Mesodermal cell (in vitro differentiated cells): Measurements from ENCODE around the gene SRRM1.

Experiments used
- H3K27ac ChIP-seq: 2 replicates; pipeline ENCODE4 v1.7.0; 2013; ENCODE audit warnings: mild to moderate bottlenecking, low read depth, low read length, moderate library complexity; ENCODE audit not compliant: severe bottlenecking
- H3K36me3 ChIP-seq: 2 replicates; pipeline ENCODE4 v1.7.1; 2013; ENCODE audit warnings: mild to moderate bottlenecking, low read length, moderate library complexity; ENCODE audit not compliant: control insufficient read depth, insufficient read depth
- H3K4me1 ChIP-seq: one replicate; pipeline ENCODE4 v1.7.1; 2013; ENCODE audit warnings: mild to moderate bottlenecking, low read length; ENCODE audit not compliant: insufficient read depth, control insufficient read depth, poor library complexity, severe bottlenecking
- H3K4me3 ChIP-seq: 2 replicates; pipeline ENCODE4 v1.7.0; 2013; ENCODE audit warnings: low read length, control low read depth, mild to moderate bottlenecking; ENCODE audit not compliant: insufficient read depth, poor library complexity, severe bottlenecking; ENCODE audit errors: extremely low read depth
- H3K9me3 ChIP-seq: 2 replicates; pipeline ENCODE4 v1.7.1; 2013; ENCODE audit warnings: mild to moderate bottlenecking, low read length, moderate library complexity; ENCODE audit not compliant: control insufficient read depth
- WGBS, 2 experiments: methylation state at CpG; one replicate each; pipeline ENCODE4 v1.1.5; 2013; ENCODE audit warnings: missing lambda C conversion rate in 2 of 2; ENCODE audit not compliant: insufficient coverage in 2 of 2; 5-methylcytosine and 5-hydroxymethylcytosine counted together

SRRM1 gene

DNA sequence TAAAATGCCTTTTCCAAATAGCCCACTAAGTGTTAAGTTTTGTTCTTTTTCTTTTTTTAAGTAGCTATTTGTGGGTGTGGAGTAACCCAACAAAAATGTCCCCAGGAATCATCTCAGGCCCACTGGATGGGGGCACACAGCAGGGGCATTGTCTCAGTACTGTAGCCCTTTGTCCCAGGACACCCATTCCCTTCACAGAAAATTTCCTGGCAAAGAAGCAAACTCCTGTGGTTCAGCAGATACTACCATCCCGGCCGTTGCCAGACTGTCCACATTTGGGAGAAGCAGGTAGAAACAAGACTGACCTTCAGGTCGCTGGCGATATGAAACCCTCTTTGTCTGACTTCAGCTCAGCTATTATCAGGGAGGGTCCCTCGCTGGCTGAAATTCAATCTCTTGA, 23.7 kb upstream of the SRRM1 start:
- Histone ChIP-seq H3K4me3 (no peak overlapping the region), H3K9me3 (no peaks in the 10 kb centered on the region), H3K36me3 (no peaks in the 10 kb centered on the region), H3K27ac (no peak overlapping the region), H3K4me1 (peaks cover 27% of the 10 kb centered on the region)
- WGBS, 2 experiments: 71 to 90% methylated on average over 4 to 5 of the region's 5 CpGs

DNA sequence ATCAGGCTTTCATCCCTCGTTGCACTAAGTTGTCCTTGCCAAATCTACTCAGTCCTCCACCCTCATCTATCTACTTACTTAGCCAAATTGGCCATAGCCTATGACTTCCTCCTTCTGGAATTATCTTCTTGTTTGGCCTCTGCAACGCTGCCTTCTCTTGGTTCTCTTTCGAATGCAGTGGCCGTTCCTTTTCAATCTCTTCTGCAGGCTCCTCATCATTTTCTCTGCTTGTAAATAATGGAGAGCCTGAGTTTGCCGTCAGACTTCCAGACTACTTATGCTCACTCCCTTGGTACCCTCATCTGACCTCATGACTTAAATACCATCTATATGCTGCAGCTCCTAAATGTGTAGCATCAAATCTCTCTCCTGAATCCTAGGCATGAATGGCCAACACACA, 22.4 kb upstream of the SRRM1 start:
- 91 to 93% methylated on average over 5 of the region's 5 CpGs for WGBS, 2 experiments
- Histone ChIP-seq H3K36me3 (no peaks in the 10 kb centered on the region), H3K4me1 (peaks cover 27% of the 10 kb centered on the region), H3K4me3 (no peak overlapping the region), H3K27ac (no peak overlapping the region), H3K9me3 (no peaks in the 10 kb centered on the region)

DNA sequence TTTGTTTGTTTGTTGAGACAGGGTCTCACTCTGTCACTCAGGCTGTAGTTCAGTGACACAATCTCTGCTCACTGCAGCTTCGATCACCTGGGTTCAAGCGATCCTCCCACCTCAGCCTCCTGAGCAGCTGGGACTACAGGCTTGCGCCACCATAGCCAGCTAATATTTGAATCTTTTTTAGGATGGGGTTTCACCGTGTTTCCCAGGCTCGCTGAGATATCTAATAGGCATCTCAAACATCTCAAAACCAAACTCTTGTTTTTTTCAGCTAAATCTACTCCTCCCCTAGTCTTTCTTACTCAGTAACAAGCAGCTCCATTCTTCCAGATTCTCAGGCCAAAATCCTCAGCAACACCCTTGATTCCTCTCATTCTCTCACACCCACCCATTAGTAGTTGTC, 22.0 kb upstream of the SRRM1 start:
- Histone ChIP-seq H3K27ac (no peak overlapping the region), H3K9me3 (no peaks in the 10 kb centered on the region), H3K36me3 (no peaks in the 10 kb centered on the region), H3K4me1 (peaks cover 27% of the 10 kb centered on the region), H3K4me3 (no peak overlapping the region)
- WGBS, 2 experiments: 71 to 75% methylated on average over 2 to 3 of the region's 5 CpGs

DNA sequence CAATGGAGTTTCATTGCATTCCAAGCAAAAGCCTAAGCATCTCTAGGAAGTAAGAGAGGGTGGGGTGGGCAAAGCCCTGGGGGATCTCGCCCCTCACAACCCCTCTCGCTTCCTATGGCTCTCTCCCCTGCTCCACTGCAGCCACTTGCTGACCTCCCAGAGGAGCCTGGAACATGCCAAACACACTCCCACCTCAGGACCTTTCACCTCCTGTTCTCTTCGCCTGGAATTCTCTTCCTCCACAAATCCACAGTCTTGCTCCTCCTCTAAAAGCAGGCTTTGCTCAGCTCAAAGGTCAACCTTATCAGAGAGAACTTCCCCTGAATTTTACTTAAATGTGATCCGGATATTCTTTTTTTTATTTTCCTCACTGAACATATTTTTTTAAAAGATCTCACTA, 20.9 kb upstream of the SRRM1 start:
- WGBS, 2 experiments: 92 to 100% methylated on average over 1 to 2 of the region's 4 CpGs
- H3K36me3 ChIP-seq: no peaks in the 10 kb centered on the region
- H3K4me3 ChIP-seq: no peak overlapping the region
- H3K27ac ChIP-seq: no peak overlapping the region
- peaks cover 27% of the 10 kb centered on the region for H3K4me1 ChIP-seq
- H3K9me3 ChIP-seq: no peaks in the 10 kb centered on the region

DNA sequence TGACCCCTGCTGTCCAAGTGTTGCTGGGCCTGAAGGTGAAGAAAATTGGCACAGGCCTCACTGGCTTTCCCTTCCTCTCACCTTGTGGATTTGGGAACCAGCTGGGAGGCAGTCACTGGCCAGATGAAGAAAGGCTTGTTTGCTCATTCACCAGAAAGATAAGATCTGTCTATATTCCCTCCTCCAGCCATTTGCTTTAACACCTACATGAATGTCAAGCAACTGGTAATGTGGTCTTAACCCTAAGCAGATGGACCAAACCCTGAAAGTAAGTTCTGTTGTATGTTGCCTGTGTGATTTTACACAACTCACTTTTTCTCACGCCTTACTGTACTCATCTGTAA, 10.3 kb upstream of the SRRM1 start:
- Histone ChIP-seq H3K4me3 (no peak overlapping the region), H3K4me1 (no peaks in the 10 kb centered on the region), H3K9me3 (no peaks in the 10 kb centered on the region), H3K27ac (no peak overlapping the region), H3K36me3 (no peaks in the 10 kb centered on the region)
- no CpG with 5 or more reads among the region's 1 CpG for WGBS, 2 experiments

DNA sequence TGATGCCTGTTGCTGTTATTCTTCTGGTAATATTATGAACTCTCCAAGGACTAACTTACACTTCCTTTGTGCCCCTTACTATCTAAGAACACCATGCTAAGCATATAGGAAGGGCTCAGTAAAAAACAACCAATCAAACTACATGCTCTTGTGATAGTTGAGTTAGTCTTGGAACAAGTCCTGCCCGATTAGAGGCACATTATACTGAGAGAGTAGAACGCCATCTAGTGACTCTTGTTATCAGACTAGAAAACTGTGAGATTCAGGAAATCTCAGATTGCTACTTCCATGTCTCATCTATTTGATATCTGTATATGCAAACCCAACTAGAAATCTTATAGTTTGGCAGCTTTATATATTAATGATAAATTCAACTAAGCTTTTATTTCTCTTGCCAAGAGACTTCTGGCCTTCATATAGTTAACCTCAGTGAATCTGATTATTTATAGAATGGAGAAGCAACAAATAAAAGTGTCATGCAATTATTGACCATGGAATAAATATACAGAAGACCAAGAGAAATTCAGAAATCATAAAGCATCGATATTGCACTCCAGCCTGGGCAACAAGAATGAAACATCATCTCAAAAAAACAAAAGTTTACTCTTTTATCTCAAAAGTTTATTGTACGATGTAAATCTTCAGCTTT, 7.8 kb upstream of the SRRM1 start:
- 50% methylated on average over 2 of the region's 4 CpGs; no CpG with 5 or more reads in 1 of the 2 experiments for WGBS, 2 experiments
- no peaks in the 10 kb centered on the region for H3K4me1 ChIP-seq
- H3K4me3 ChIP-seq: no peak overlapping the region

DNA sequence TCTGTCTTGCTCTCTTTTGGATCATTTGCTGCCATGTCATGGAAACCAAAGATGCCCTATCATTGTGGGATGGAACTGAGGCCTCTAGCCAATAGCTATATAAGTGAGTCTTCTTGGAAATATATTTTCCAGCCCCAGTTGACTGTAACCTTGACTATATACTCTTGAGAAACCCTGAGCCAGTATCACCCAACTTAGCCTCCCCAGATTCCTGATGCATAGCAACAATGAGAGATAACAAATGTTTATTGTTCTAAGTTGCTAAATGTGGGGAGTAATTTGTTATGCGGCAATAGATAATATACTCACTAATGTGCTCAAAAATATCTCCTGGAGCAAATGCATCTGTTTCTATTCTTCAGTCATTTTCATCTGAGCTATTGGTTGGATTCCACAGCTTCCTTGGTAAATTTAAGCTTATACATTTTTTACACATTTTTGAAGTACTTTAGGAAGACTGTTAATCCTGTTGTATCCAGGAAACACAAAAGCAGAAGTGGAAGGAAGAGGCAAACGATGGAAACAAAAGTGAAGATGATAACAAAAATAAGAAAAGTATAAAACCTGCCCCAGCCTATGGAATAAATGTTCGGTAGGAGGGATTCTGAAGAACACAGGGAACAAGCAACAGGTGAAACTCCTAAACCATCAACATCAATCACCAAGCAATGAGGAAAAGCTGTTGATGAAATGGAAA, 6.3 kb upstream of the SRRM1 start:
- whole genome bisulfite sequencing, 2 experiments: no CpG with 5 or more reads among the region's 3 CpGs
- Histone ChIP-seq H3K27ac (no peak overlapping the region), H3K36me3 (no peaks in the 10 kb centered on the region), H3K9me3 (no peaks in the 10 kb centered on the region), H3K4me1 (no peaks in the 10 kb centered on the region), H3K4me3 (no peak overlapping the region)

More for the DNA sequence above, 7.8 kb upstream of the SRRM1 start:
- Histone ChIP-seq H3K9me3 (no peaks in the 10 kb centered on the region), H3K27ac (no peak overlapping the region), H3K36me3 (no peaks in the 10 kb centered on the region)

DNA sequence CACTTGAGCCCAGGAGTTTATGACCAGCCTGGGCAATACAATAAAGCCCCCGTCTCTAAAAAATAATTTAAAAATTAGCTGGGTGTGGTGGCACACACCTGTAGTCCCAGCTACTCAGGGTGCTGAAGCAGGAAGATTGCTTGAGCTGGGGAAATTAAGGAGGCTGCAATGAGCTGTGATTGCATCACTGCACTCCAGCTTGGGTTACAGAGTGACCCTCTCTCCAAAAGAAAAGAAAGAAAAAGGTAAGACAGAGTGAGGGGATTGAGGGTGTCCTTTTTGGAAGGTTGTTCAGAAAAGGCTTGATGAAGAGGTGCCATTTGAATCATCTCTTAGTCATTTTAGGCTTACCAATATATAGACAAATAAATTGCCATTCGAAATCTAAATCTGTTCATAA, 4.0 kb upstream of the SRRM1 start:
- Histone ChIP-seq H3K36me3 (no peaks in the 10 kb centered on the region), H3K9me3 (no peaks in the 10 kb centered on the region), H3K27ac (no peak overlapping the region), H3K4me1 (no peaks in the 10 kb centered on the region), H3K4me3 (no peak overlapping the region)
- no CpG with 5 or more reads among the region's 2 CpGs for WGBS, 2 experiments

DNA sequence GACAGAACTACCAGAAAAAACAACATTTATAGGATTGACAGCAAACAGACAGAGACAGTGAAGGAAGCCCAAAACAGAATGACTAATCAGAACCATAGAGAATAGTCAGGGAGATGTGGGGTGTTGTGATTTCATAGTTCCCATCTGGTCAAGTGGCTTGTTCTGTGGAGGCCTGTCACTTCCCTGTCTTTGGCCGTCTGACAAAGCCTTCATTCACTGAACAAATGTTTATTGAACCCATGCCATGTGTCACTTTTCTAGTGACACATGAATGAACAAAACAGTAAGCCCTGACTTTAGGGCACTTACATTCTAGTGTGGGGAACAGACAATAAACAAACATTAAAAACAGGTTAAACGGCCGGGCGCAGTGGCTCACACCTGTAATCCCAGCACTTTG, 3.2 kb upstream of the SRRM1 start:
- Histone ChIP-seq H3K9me3 (no peaks in the 10 kb centered on the region), H3K27ac (no peak overlapping the region), H3K4me1 (no peaks in the 10 kb centered on the region), H3K4me3 (no peak overlapping the region), H3K36me3 (peaks cover 2% of the 10 kb centered on the region)
- WGBS, 2 experiments: 79 to 100% methylated on average over 1 to 3 of the region's 4 CpGs

DNA sequence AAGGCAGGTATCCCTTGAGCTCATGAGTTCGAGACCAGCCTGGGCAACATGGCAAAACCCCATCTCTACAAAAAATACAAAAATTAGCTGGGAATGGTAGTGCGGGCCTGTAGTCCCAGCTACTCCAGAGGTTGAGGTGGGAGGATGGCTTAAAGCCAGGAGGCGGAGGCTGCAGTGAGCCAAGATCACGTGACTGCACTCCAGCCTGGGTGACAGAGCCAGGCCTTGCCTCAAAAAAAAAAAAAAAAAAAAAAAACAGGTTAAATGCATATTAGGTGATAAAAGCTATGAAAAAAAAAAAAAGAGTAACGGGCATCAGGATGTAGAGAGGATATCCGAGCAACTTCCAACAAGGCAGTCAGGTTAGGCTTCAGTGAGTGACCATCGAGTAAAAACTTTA, 2.8 kb upstream of the SRRM1 start:
- Histone ChIP-seq H3K36me3 (peaks cover 6% of the 10 kb centered on the region), H3K4me1 (peaks cover under 1% of the 10 kb centered on the region), H3K27ac (no peak overlapping the region), H3K4me3 (no peak overlapping the region), H3K9me3 (no peaks in the 10 kb centered on the region)
- WGBS, 2 experiments: 81 to 90% methylated on average over 3 to 6 of the region's 7 CpGs

DNA sequence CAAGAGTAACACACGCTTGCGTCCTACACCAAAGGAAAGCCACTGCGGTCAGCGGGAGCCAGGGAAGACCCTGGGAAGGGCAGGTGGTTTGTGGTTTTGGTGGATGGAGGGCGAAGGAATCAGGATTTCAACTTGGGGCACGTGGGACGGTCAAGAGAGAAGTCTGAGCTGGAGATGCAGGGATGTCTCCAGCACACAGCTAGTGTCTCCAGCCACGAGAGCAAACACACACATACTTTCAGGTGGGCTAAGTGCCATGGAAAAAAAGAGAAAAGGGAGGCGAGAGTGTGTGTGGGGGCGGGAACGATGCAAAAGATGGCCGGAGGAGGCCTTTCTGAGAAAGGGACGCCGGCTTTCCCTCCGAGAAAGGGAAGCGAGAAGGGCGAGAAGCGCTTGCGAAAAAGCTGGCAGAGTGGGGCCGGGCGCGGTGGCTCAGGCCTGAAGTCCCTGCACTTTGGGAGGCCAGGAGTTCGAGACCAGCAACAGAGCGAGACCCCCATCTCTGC, 1.4 kb upstream of the SRRM1 start:
- WGBS, 2 experiments: 49 to 53% methylated on average over 14 to 21 of the region's 24 CpGs
- Histone ChIP-seq H3K9me3 (no peaks in the 10 kb centered on the region), H3K36me3 (peaks cover 20% of the 10 kb centered on the region), H3K4me3 (peak overlapping the region; percentile 96), H3K27ac (peak overlapping the region; percentile 99), H3K4me1 (peaks cover 4% of the 10 kb centered on the region)
